Esophagus muscularis mucosa (tissue), 4 donors: ENCODE results near the gene PCDHB10. TPM values are rescaled to one million over a fixed set of nuclear protein-coding genes. Genes with fewer than 3 reads are reported as not detected.
"Not testable (repeated sequence)": the region's sequence is repeated elsewhere in the genome, so short reads cannot be mapped to it uniquely, and the experiment has no call there.

ENCODE experiments used
- DNase-seq: peaks from one replicate; pipeline ENCODE4 v3.0.0-alpha.2; 2017; ENCODE audit errors: extremely low spot score
- H3K27ac ChIP-seq, 4 donors: fragments of 200-600 bp; sonication (generic); replicated peaks in 1 of 4; 1 replicate in 3 of 4; 2 replicates in 1 of 4; pipeline ENCODE4 v1.5.1; 2016 to 2019; ENCODE audit warnings: mild to moderate bottlenecking in 1 of 4
- H3K27me3 ChIP-seq, 4 donors: fragments of 200-600 bp; sonication (generic); one replicate each; pipeline versions ENCODE4 v1.5.1 to v1.6.0; 2016 to 2019
- H3K36me3 ChIP-seq, 4 donors: fragments of 200-600 bp; sonication (generic); one replicate each; pipeline ENCODE4 v1.5.1; 2016 to 2019
- H3K4me1 ChIP-seq, 4 donors: fragments of 200-600 bp; sonication (generic); one replicate each; pipeline ENCODE4 v1.5.1; 2016 to 2019
- H3K4me3 ChIP-seq, 4 donors: fragments of 200-600 bp; sonication (generic); 1 replicate in 2 of 4; 2 replicates in 2 of 4; pipeline ENCODE4 v1.5.1; 2016 to 2019; ENCODE audit warnings: mild to moderate bottlenecking in 4 of 4, moderate library complexity in 1 of 4
- H3K9me3 ChIP-seq, 4 donors: fragments of 200-600 bp; sonication (generic); 1 replicate in 3 of 4; 2 replicates in 1 of 4; pipeline ENCODE4 v1.5.1; 2016 to 2019
- EP300 ChIP-seq: sonication (generic); formaldehyde crosslinking; IDR thresholded peaks from one replicate; pipeline ENCODE4 v1.6.1; 2017; ENCODE audit warnings: antibody characterized with exemption
- POLR2A ChIP-seq: fragments of 450-650 bp; IDR thresholded peaks from one replicate; pipeline ENCODE4 v1.6.1; 2017; ENCODE audit warnings: antibody characterized with exemption, moderate library complexity, mild to moderate bottlenecking, low read depth
- POLR2AphosphoS5 ChIP-seq, 2 donors: sonication (generic); formaldehyde crosslinking; IDR thresholded peaks; one replicate each; pipeline ENCODE4 v1.6.1; 2017; ENCODE audit warnings: antibody characterized with exemption in 2 of 2
- WGBS: methylation state at CpG from one replicate; pipeline ENCODE4 v1.1.5; 2018; 5-methylcytosine and 5-hydroxymethylcytosine counted together
- intact Hi-C: fragments of 100-400 bp; cut with DNase I; formaldehyde crosslinking; loops from one replicate; pipeline ENCODE4 v1.15.1; 2023
- total RNA-seq, 4 donors: library from RNA; depleted of rRNA; stranded (reverse); fragments of >200 nt; gene quantifications; one replicate each; pipeline versions ENCODE4 v1.1.0 to v1.2.1, GENCODE V29; 2016
- TF ChIP-seq, protein P1 (sequence below), 3 experiments: fragments of 200-600 bp in 2 of 3; fragments of 450-650 bp in 1 of 3; sonication (generic) in 2 of 3; IDR thresholded peaks; one replicate each; pipeline ENCODE4 v1.5.1; 2017 to 2019; ENCODE audit warnings: antibody characterized with exemption in 3 of 3, mild to moderate bottlenecking in 2 of 3, moderate library complexity in 1 of 3

Gene PCDHB10
- total RNA-seq, 4 donors from 2014 or later, result 3.3 to 7.9 (median 4.9) TPM

GRCh38 chr5:141186897-141187512 lies 5.1 kb upstream of the PCDHB10 start, which contains the start of gene PCDHB9:
TSS of gene PCDHB9 (plus strand) at chr5:141187161. CDS start at chr5:141187319, 158 bp downstream.
- Histone ChIP-seq H3K27ac (no peak within 1 kb of the TSS), H3K4me3 (peak within 1 kb of the TSS in 1 of 4 donors; percentile 40), H3K36me3 (peaks cover 0 to 3% (median 0%) of the 10 kb centered on the region in 4 donors), H3K27me3 (peaks cover 0 to 61% (median 0%) of the 10 kb centered on the region in 4 donors), H3K9me3 (peaks cover 0 to 88% (median 65%) of the 10 kb centered on the region in 4 donors), H3K4me1 (no peaks in the 10 kb centered on the region)
- 17% methylated on average over 9 of the region's 9 CpGs for WGBS
- intact Hi-C loops, result no loop called here
- TF ChIP-seq, protein P1, sequence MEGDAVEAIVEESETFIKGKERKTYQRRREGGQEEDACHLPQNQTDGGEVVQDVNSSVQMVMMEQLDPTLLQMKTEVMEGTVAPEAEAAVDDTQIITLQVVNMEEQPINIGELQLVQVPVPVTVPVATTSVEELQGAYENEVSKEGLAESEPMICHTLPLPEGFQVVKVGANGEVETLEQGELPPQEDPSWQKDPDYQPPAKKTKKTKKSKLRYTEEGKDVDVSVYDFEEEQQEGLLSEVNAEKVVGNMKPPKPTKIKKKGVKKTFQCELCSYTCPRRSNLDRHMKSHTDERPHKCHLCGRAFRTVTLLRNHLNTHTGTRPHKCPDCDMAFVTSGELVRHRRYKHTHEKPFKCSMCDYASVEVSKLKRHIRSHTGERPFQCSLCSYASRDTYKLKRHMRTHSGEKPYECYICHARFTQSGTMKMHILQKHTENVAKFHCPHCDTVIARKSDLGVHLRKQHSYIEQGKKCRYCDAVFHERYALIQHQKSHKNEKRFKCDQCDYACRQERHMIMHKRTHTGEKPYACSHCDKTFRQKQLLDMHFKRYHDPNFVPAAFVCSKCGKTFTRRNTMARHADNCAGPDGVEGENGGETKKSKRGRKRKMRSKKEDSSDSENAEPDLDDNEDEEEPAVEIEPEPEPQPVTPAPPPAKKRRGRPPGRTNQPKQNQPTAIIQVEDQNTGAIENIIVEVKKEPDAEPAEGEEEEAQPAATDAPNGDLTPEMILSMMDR (IDR thresholded peaks at IDR 0.05), result peak in 2 of 3 experiments; percentile 5 to 35
- no peak for TF ChIP-seq EP300
- DNase-seq, result no peak

GRCh38 chr5:141188682-141189081 lies 3.5 kb upstream of the PCDHB10 start:
- H3K27ac ChIP-seq, H3K36me3 ChIP-seq, H3K4me3 ChIP-seq, intact Hi-C loops, DNase-seq, H3K4me1 ChIP-seq: not testable (repeated sequence)
- 23% methylated on average over 21 of the region's 37 CpGs for WGBS
- Histone ChIP-seq H3K9me3 (peaks cover 0 to 86% (median 63%) of the 10 kb centered on the region in 4 donors), H3K27me3 (peaks cover 0 to 44% (median 0%) of the 10 kb centered on the region in 4 donors)

DNA sequence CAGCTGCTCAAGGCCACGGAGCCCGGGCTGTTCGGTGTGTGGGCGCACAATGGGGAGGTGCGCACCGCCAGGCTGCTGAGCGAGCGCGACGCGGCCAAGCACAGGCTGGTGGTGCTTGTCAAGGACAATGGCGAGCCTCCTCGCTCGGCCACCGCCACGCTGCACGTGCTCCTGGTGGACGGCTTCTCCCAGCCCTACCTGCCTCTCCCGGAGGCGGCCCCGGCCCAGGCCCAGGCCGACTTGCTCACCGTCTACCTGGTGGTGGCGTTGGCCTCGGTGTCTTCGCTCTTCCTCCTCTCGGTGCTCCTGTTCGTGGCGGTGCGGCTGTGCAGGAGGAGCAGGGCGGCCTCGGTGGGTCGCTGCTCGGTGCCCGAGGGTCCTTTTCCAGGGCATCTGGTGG lies 3.0 kb upstream of the PCDHB10 start:
- intact Hi-C loops, H3K36me3 ChIP-seq, DNase-seq, H3K4me1 ChIP-seq, H3K27ac ChIP-seq, H3K4me3 ChIP-seq: not testable (repeated sequence)
- H3K27me3 ChIP-seq, result peaks cover 0 to 41% (median 0%) of the 10 kb centered on the region in 4 donors
- WGBS, result no CpG with 5 or more reads among the region's 35 CpGs
- peaks cover 0 to 84% (median 62%) of the 10 kb centered on the region in 4 donors for H3K9me3 ChIP-seq

- H3K4me3 ChIP-seq, DNase-seq, H3K27ac ChIP-seq, H3K27me3 ChIP-seq, H3K4me1 ChIP-seq, intact Hi-C loops, H3K36me3 ChIP-seq: not testable (repeated sequence)
- H3K9me3 ChIP-seq, result peaks cover 0 to 91% (median 78%) of the 10 kb centered on the region in 4 donors
- 26% methylated on average over 11 of the region's 37 CpGs for WGBS
Observed at GRCh38 chr5:141194332-141194731, 2.2 kb downstream of the PCDHB10 start.

GRCh38 chr5:141196363-141196762 lies 4.2 kb downstream of the PCDHB10 start:
- intact Hi-C loops, result no loop called here
- WGBS, result 57% methylated on average over 3 of the region's 3 CpGs
- TF ChIP-seq, protein P1 (IDR thresholded peaks at IDR 0.05), result no peak
- TF ChIP-seq POLR2A, result no peak
- TF ChIP-seq EP300, result no peak
- TF ChIP-seq POLR2AphosphoS5 (IDR thresholded peaks at IDR 0.05), result no peak
- Histone ChIP-seq H3K4me3 (no peak overlapping the region), H3K27me3 (peaks cover 0 to 6% (median 0%) of the 10 kb centered on the region in 4 donors), H3K9me3 (peaks cover 0 to 90% (median 80%) of the 10 kb centered on the region in 4 donors), H3K36me3 (no peaks in the 10 kb centered on the region), H3K4me1 (no peaks in the 10 kb centered on the region), H3K27ac (no peak overlapping the region)
- no peak for DNase-seq

DNA sequence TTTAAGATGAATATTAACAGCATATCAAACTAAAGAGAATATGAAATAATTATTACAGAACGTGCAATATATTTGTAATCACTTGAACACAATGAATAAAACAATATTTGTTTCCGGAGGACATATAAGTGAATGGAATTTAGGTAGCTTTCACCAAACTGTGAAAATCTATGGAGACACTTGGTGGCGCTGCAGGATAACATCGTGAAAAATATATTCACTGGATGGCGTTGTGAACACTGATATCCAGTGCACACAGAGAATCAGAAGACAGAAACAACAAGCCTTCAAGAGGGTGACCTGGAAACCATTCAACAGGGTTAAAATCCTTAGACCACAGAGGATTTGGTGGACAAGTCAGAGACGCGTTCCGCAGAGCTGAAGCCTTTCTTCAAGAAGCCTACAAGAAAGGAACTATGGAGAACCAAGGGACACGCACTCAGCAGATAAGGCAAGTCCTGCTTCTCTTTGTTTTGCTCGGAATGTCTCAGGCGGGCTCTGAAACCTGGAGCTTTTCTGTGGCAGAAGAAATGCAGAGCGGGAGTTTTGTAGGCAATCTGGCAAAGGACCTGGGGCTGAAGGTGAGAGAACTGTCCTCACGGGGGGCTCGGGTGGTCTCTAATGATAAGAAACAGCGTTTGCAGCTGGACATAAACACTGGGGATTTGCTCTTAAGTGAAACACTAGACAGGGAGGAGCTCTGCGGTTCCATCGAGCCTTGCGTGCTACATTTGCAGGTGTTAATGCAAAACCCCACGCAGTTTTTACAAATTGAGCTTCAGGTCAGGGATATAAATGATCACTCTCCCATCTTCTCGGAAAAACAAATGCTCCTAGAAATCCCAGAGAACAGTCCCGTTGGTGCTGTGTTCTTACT lies 7.4 kb downstream of the PCDHB10 start, which contains the start of gene PCDHB11:
Gene PCDHB11, plus strand, starts transcription at position 269 of the 877 bp plus-strand sequence. Its CDS starts 148 bp downstream, at position 417.
- DNase-seq, result no peak
- Histone ChIP-seq H3K27ac (no peak within 1 kb of the TSS), H3K4me1 (no peaks in the 10 kb centered on the region), H3K36me3 (no peaks in the 10 kb centered on the region), H3K27me3 (peaks cover 0 to 18% (median 0%) of the 10 kb centered on the region in 4 donors), H3K9me3 (peaks cover 0 to 94% (median 82%) of the 10 kb centered on the region in 4 donors), H3K4me3 (peak within 1 kb of the TSS in 2 of 4 donors; percentile 10 to 22)
- TF ChIP-seq POLR2A, result no peak
- no peak for TF ChIP-seq POLR2AphosphoS5 (IDR thresholded peaks at IDR 0.05)
- TF ChIP-seq EP300, result no peak
- TF ChIP-seq, protein P1 (IDR thresholded peaks at IDR 0.05), result no peak
- 44% methylated on average over 21 of the region's 21 CpGs for WGBS
- intact Hi-C loops, result no loop called here

DNA sequence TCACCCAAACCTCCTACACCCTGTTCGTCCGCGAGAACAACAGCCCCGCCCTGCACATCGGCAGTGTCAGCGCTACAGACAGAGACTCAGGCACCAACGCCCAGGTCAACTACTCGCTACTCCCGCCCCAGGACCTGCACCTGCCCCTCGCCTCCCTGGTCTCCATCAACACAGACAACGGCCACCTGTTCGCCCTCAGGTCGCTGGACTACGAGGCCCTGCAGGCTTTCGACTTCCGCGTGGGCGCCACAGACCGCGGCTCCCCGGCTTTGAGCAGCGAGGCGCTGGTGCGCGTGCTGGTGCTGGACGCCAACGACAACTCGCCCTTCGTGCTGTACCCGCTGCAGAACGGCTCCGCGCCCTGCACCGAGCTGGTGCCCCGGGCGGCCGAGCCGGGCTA lies 9.0 kb downstream of the PCDHB10 start:
- H3K27ac ChIP-seq, H3K4me1 ChIP-seq, DNase-seq, H3K4me3 ChIP-seq, intact Hi-C loops, H3K36me3 ChIP-seq: not testable (repeated sequence)
- Histone ChIP-seq H3K9me3 (peaks cover 0 to 94% (median 78%) of the 10 kb centered on the region in 4 donors), H3K27me3 (peaks cover 0 to 16% (median 0%) of the 10 kb centered on the region in 4 donors)
- WGBS, result 26% methylated on average over 17 of the region's 38 CpGs

GRCh38 chr5:141201646-141202045 lies 9.5 kb downstream of the PCDHB10 start:
- H3K4me3 ChIP-seq, H3K4me1 ChIP-seq, H3K36me3 ChIP-seq, H3K27ac ChIP-seq, DNase-seq, intact Hi-C loops: not testable (repeated sequence)
- Histone ChIP-seq H3K9me3 (peaks cover 0 to 92% (median 77%) of the 10 kb centered on the region in 4 donors), H3K27me3 (peaks cover 0 to 16% (median 0%) of the 10 kb centered on the region in 4 donors)
- WGBS, result 20% methylated on average over 7 of the region's 35 CpGs
